GM20000 (cell line): ENCODE measurements around the gene IARS2.

Experiments
- DNase-seq: peaks from one replicate; pipeline ENCODE4 v3.0.0; 2012; ENCODE audit warnings: low spot score
- CTCF ChIP-seq: IDR thresholded peaks from 2 replicates; pipeline ENCODE4 v1.5.1; 2012; ENCODE audit warnings: mild to moderate bottlenecking, control low read depth; ENCODE audit errors: extremely low read depth, missing control alignments

The IARS2 gene

GRCh38 chr1:220189750-220190347 lies 95.9 kb downstream of the IARS2 start:
- TF ChIP-seq CTCF: no peak
- DNase-seq: peak; percentile 16

- no peak for TF ChIP-seq CTCF
- DNase-seq: no peak
Measured at GRCh38 chr1:220195701-220196100, 101.8 kb downstream of the IARS2 start.
